Measurements from ENCODE around the gene FASTK.

The FASTK gene

DNA sequence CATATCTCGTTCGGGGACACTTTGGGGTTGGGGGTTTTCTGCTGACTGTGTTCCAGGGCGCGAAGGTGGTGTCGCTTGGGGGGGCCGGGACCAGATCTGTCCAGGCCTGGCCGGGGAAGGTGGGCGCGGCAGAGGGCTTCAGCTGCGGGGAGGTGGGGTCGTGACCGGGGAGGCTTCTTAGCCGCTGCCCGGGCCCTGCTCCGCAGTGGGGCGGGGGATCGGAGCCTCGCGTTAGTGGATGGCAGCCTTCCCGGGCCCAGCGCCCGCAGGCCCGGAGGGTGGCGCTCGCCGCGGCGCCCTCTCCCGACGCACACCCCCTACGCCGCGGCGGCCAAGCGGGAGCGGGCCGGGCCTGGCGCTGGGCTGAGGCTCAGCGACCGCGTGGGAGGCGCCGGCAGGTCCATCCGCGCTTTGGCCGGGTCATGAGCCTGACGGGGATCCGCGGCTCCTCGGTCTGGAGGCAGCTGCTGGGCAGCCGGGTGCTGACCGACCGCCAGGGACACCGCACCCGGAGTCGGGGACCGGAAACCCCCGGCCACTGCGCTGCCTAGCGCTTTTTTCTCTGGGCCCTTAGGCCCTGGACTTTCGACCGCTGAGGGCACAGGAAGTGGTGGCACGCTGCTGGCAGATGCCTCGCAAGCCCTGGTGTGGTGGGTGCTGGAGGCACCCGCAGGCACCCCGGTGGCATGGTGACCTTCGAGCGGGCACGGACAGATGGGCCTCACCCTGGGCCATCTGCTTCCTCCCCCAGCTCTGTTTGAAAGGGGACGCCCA lies 6.8 kb upstream of the FASTK start:
- Histone ChIP-seq H2AFZ (ENCODE audit: low read depth, low read length) (no peak overlapping the region), H3K4me1 (ENCODE audit: insufficient read depth, low read length) (peaks cover 41% of the 10 kb centered on the region), H3K27me3 (ENCODE audit: insufficient read depth, low read length) (no peaks in the 10 kb centered on the region), H3K4me3 (ENCODE audit: low read length) (peak overlapping the region; percentile 67), H3K9me3 (ENCODE audit: low read length) (no peaks in the 10 kb centered on the region), H3K36me3 (ENCODE audit: insufficient read depth, low read length) (no peaks in the 10 kb centered on the region)

DNA sequence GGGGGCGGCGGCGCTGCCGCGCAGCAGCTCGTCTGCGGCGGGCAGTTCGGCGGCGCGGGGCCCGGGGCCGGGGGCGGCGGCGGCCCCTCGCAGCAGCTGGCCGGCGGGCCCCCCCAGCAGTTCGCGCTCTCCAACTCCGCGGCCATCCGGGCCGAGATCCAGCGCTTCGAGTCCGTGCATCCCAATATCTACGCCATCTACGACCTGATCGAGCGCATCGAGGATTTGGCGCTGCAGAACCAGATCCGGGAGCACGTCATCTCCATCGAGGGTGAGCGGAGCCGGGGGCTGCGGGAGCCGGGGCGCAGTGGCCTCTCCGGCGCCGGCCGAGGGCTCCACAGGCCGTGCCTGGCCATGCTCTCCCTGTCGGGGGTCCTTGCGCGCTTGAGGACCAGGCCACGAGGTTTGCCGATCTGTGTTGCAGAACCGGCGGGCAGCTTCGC lies 6.2 kb upstream of the FASTK start:
- H3K36me3 ChIP-seq (ENCODE audit: insufficient read depth, low read length): no peaks in the 10 kb centered on the region
- H3K4me1 ChIP-seq (ENCODE audit: insufficient read depth, low read length): peaks cover 47% of the 10 kb centered on the region
- H3K27me3 ChIP-seq (ENCODE audit: insufficient read depth, low read length): no peaks in the 10 kb centered on the region
- H3K9me3 ChIP-seq (ENCODE audit: low read length): no peaks in the 10 kb centered on the region
- H3K4me3 ChIP-seq (ENCODE audit: low read length): peak overlapping the region; percentile 67
- no peak overlapping the region for H2AFZ ChIP-seq (ENCODE audit: low read depth, low read length)

DNA sequence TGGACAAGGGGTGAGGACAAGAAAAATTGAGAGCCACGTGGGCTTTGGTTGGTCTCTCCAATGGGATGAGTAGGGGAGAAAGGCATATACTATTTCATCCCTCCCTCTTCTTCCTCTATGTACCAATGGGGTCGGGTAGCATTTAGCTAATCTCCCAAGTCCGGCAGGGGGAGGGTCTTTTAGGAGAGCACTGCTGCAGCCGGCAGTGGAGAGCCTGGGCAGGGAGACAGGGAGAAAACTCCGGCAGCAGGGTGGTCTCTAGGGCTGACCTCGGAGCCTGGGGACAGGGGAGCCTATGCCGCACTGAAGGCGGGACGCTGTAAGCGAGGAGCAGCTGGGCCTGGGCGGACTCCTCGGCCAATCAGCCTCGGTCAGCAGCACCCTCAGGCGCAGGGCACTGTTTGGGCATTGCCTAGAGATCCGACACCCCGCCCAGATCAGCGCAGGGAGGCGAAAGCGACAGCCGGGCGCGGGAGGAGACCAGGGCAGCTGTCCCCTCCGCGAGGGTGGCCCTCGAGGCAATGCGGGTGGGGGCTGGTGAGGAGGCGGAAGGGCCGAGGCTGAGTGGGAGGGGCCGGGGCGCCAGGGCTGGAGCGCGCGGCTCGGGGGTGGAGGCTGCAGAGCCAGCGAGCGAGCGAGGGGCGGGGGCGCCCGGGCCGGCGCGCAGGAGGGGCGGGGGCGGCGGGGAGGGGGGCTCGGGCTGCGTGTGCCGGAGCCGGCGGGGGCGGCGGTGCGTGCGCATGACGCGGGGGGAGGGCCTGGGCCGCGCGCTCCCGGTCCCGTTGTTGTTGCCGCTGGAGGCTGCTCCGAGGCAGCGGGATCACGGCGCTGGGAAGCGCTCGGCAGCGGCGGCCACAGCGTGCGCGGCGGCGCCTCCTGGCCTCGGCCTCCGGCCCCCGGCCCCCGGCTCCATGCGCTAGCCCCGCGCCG lies 5.3 kb upstream of the FASTK start, which contains the start of gene AGAP3:
TSS of gene AGAP3 (plus strand) at position 785 of the 930 bp plus-strand sequence. CDS start 267 bp downstream, outside the sequence.
- Histone ChIP-seq H3K4me1 (ENCODE audit: insufficient read depth, low read length) (peaks cover 55% of the 10 kb centered on the region), H3K9me3 (ENCODE audit: low read length) (no peaks in the 10 kb centered on the region), H3K27me3 (ENCODE audit: insufficient read depth, low read length) (no peaks in the 10 kb centered on the region), H3K36me3 (ENCODE audit: insufficient read depth, low read length) (no peaks in the 10 kb centered on the region), H2AFZ (ENCODE audit: low read depth, low read length) (peak within 1 kb of the TSS; percentile 29), H3K4me3 (ENCODE audit: low read length) (peak within 1 kb of the TSS; percentile 67)

DNA sequence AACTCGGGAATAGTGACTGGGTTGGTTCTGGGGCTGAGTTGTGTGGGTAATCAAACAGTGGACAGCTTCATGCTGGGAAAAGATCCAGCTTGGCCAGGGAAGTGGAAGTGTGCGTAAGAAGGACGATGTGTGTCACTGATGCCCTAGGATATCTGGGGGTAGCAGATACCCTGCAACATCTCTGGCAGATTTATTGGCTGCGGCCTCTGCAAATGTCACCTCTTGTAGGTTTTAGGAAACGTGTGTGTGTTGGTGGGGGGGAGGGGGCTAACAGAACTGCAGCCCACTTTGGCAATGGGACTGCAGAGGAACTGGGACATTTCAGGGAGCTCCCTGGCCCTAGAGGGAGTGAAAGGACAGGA lies 4.7 kb upstream of the FASTK start:
- Histone ChIP-seq H2AFZ (ENCODE audit: low read depth, low read length) (peak overlapping the region; percentile 29), H3K27me3 (ENCODE audit: insufficient read depth, low read length) (no peaks in the 10 kb centered on the region), H3K4me1 (ENCODE audit: insufficient read depth, low read length) (peaks cover 57% of the 10 kb centered on the region), H3K36me3 (ENCODE audit: insufficient read depth, low read length) (no peaks in the 10 kb centered on the region), H3K4me3 (ENCODE audit: low read length) (peak overlapping the region; percentile 58), H3K9me3 (ENCODE audit: low read length) (no peaks in the 10 kb centered on the region)

DNA sequence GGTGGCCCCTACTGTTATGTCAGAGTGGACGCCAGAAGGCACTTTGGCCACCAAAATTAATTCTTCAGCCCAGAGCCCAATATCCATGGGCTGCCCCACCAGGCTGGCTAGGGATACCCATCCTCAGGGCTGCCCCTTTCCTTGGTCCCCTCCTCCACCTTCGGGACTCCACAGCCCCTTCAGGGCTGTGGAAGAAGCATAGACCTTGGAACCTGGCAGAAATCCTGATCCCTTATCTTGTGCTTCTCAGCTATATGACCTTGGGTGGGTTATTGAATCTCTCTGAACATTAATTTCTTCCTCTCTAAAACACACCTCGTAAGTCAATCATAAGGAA lies 3.2 kb upstream of the FASTK start:
- peaks cover 4% of the 10 kb centered on the region for H3K36me3 ChIP-seq (ENCODE audit: insufficient read depth, low read length)
- no peaks in the 10 kb centered on the region for H3K27me3 ChIP-seq (ENCODE audit: insufficient read depth, low read length)
- peak overlapping the region; percentile 75 for H3K4me3 ChIP-seq (ENCODE audit: low read length)
- no peaks in the 10 kb centered on the region for H3K9me3 ChIP-seq (ENCODE audit: low read length)
- H3K4me1 ChIP-seq (ENCODE audit: insufficient read depth, low read length): peaks cover 59% of the 10 kb centered on the region
- peak overlapping the region; percentile 93 for H2AFZ ChIP-seq (ENCODE audit: low read depth, low read length)

DNA sequence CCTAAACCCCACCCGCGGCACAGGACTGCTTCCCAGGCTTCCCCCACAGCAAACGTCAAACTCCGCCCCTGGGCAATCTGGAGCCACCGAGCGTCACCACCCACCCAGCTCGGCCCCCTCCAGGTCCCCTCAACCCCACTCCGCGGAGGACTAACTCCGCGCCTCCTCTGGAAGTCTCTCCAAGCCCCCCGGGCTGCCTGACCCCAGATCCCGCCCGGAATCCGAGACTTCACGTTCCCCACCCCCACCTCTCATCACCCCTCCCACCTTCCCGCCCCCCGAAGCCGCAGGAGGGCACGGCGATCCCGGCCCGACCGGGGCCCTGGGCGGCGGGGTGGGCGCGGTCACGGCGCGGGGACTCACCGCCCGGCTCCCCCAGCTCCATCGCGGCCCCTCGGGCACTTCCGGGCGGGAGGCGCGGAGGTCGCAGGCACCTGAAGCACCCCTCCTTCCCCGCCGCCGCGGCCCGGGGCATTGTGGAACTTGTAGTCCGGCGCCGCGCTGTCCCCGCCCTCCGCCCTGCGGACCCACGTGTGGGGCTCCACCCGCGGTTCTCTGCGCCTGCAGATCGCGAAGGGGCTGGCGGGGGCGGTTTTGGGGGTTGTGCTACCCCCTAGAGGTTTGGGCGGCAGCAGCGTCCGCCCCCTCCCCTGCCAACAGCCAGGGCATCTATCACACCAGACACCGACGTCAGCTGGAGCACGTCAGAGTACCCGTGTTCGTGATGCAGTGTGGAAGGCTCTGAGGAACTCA lies 2.6 kb upstream of the FASTK start, which contains the start of gene TMUB1:
TSS of gene TMUB1 (minus strand) at position 423 of the 753 bp plus-strand sequence. CDS start 930 bp downstream, outside the sequence.
- Histone ChIP-seq H2AFZ (ENCODE audit: low read depth, low read length) (peak within 1 kb of the TSS; percentile 93), H3K36me3 (ENCODE audit: insufficient read depth, low read length) (peaks cover 6% of the 10 kb centered on the region), H3K9me3 (ENCODE audit: low read length) (no peaks in the 10 kb centered on the region), H3K4me1 (ENCODE audit: insufficient read depth, low read length) (peaks cover 56% of the 10 kb centered on the region), H3K27me3 (ENCODE audit: insufficient read depth, low read length) (no peaks in the 10 kb centered on the region), H3K4me3 (ENCODE audit: low read length) (peak within 1 kb of the TSS; percentile 75)

DNA sequence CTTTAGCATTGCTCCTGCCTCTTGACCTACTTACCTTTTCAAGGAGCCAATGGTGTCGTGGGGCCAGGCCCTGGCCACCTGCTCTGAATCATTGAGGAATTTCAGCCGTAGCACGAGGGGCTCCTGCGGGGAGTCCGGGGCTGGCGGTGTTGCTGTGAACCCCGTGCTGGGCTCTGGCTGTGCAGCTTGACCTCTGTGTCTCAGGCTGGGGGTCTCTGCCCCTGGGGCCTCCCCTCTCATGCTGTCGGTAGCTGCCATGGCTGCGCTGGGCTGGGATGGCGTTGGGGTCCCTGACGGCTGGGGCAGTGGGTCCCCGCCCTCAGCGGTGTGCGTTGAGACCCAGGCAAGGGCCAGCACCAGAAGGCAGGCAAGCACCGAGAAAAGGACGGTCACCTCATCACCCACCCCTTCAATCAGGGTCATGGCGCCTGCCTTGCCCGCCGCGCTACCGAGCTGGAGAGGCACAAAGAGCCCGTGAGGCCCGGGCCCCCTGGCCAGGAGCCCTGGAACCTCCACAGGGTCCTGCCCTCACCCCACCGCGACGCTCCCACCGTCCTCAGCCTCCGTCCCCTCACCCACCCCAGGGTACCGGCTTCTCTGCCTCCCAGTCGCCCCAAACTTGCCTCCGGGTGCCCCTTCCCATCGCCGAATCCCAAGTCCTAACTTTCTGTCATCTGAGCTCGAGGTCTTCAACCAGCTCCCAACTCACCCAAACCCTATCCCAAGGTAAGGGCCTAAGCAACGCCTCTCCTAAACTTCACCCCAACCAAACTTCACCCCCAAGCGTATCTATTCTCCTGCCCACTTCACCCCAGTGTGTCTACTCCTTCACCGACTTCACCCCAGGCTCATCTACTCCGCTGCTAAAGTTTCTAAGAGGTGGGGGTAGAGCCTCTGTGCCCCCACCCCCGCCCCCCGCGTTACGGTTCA lies 1.8 kb upstream of the FASTK start:
- Histone ChIP-seq H3K27me3 (ENCODE audit: insufficient read depth, low read length) (no peaks in the 10 kb centered on the region), H2AFZ (ENCODE audit: low read depth, low read length) (peak overlapping the region; percentile 93), H3K36me3 (ENCODE audit: insufficient read depth, low read length) (peaks cover 6% of the 10 kb centered on the region), H3K4me1 (ENCODE audit: insufficient read depth, low read length) (peaks cover 52% of the 10 kb centered on the region), H3K9me3 (ENCODE audit: low read length) (no peaks in the 10 kb centered on the region), H3K4me3 (ENCODE audit: low read length) (peak overlapping the region; percentile 75)

DNA sequence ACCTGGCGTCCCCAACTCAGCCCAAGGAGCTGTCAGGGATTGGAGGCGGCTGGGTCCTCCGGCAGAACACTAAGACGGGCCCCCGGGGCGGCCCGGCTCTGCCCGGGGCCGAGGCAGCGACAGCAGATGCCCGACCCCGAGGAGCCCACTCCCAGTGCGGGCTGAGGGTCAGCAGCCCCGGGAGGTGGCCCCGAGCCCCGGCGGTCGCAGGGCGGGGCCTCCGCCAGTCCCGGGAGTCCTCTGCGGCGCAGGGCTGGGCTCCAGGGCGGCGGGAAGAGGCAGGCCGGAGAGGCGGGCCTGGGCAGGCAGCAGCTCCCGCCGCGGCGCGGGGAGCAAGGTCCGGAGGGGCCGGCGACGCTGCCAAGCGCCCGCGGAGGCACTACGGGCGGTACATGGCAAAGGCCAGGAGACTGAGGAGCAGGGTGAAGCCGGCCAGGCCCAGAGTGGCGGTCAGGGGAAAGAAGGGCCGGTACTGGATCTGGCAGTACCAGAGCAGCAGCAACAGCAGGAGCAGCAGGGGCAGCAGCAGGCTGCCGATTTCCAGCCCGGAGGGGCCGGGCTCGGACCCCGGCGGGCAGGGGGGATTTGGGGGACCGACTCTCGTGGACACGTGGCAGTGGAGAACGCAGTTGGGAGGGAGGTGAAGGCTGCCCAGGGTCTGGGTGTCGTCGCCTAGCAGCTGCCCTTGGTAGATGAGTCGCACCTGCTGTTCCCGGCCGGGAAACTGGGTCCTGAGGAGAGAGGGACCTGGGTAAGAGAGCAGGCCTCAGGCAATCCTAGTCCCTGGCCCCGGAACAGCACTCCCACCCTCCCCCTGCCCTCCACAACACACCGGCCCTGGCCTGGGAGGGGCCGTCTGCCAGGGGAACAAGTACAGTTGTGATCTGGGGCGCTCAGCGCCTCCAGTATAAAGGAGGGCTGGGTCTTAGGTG lies 827 bp upstream of the FASTK start:
- Histone ChIP-seq H3K4me3 (ENCODE audit: low read length) (peak overlapping the region; percentile 75), H2AFZ (ENCODE audit: low read depth, low read length) (no peak overlapping the region), H3K27me3 (ENCODE audit: insufficient read depth, low read length) (no peaks in the 10 kb centered on the region), H3K4me1 (ENCODE audit: insufficient read depth, low read length) (peaks cover 52% of the 10 kb centered on the region), H3K36me3 (ENCODE audit: insufficient read depth, low read length) (peaks cover 6% of the 10 kb centered on the region), H3K9me3 (ENCODE audit: low read length) (no peaks in the 10 kb centered on the region)

DNA sequence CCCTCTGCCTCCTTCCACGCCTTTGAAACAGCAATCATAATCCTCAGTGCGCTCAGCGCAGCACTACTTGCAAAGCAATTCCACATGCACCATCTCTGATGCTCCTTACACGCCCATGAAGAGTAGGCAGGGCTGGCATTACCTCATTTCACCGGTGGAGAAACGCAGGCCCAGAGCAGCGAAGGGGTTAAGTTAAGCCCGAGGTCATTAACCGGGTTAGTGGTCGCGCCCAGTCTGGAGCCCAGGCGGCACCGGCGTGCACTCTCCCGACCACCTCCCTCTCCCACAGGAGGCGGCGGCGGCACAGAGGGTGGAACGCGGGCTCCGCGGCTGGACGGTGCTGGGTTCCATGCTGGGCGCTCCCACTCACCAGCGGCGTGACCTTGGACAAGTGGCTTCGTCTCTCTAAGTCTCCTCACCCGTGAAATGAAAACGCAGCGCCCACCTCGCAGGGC lies 515 bp downstream of the FASTK start:
- no peaks in the 10 kb centered on the region for H3K9me3 ChIP-seq (ENCODE audit: low read length)
- peaks cover 46% of the 10 kb centered on the region for H3K4me1 ChIP-seq (ENCODE audit: insufficient read depth, low read length)
- H2AFZ ChIP-seq (ENCODE audit: low read depth, low read length): peak overlapping the region; percentile 58
- H3K36me3 ChIP-seq (ENCODE audit: insufficient read depth, low read length): peaks cover 13% of the 10 kb centered on the region
- H3K4me3 ChIP-seq (ENCODE audit: low read length): peak overlapping the region; percentile 74
- no peaks in the 10 kb centered on the region for H3K27me3 ChIP-seq (ENCODE audit: insufficient read depth, low read length)

DNA sequence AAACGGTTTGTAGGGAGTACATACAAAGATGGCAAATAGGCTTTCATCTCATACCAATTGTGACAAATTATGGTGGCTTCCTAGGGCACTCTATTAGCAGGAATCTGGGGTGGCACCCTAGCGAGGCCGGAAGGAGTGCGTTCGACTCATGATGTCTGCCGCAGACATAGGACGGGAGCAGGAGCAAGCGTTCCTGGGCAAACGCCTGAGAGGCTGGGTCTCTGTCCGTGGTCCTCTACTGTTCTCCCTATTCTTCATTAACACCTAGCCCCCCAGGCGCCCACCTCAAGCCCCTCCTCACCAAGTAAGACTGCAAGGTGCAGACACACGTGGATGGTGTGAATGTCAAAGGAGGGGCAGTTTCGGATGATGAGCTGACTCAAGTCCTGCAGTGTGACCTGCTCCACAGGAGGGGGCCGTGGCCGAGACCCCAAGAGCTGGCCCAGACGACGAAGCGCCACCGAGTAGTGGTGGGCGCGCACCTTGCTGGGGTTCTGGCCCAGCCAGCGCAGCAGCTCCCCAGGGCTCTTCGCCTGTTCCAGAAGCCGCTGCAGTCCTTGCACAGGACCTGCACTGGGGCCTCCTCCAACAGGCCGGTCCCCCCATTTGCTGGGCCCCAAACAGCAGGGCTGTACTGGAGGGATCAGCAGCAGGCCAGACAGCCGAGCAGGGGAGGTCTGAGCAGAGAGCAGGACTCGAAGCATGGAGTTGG lies 1.3 kb downstream of the FASTK start:
- peak overlapping the region; percentile 74 for H3K4me3 ChIP-seq (ENCODE audit: low read length)
- peaks cover 20% of the 10 kb centered on the region for H3K36me3 ChIP-seq (ENCODE audit: insufficient read depth, low read length)
- peaks cover 45% of the 10 kb centered on the region for H3K4me1 ChIP-seq (ENCODE audit: insufficient read depth, low read length)
- H3K27me3 ChIP-seq (ENCODE audit: insufficient read depth, low read length): no peaks in the 10 kb centered on the region
- H2AFZ ChIP-seq (ENCODE audit: low read depth, low read length): no peak overlapping the region
- H3K9me3 ChIP-seq (ENCODE audit: low read length): no peaks in the 10 kb centered on the region

All from neuron (in vitro differentiated cells).